Gastroesophageal sphincter (tissue), 3 donors: ENCODE data around the gene TIMM8A.

Source experiments
- EP300 ChIP-seq: sonication (generic); formaldehyde crosslinking; IDR thresholded peaks from one replicate; pipeline ENCODE4 v1.6.1; 2017; ENCODE audit warnings: antibody characterized with exemption, mild to moderate bottlenecking
- POLR2A ChIP-seq, 2 donors: fragments of 450-650 bp; IDR thresholded peaks; one replicate each; pipeline ENCODE4 v1.6.1; 2017; ENCODE audit warnings: antibody characterized with exemption in 2 of 2, mild to moderate bottlenecking in 2 of 2, moderate library complexity in 1 of 2
- POLR2AphosphoS5 ChIP-seq: sonication (generic); formaldehyde crosslinking; IDR thresholded peaks from one replicate; pipeline ENCODE4 v1.6.1; 2017; ENCODE audit warnings: antibody characterized with exemption
- TF ChIP-seq, protein P1 (sequence below), 4 experiments: fragments of 200-600 bp in 2 of 4; fragments of 450-650 bp in 2 of 4; sonication (generic) in 1 of 4; IDR thresholded peaks; one replicate each; pipeline ENCODE4 v1.5.1; 2017 to 2019; ENCODE audit warnings: antibody characterized with exemption in 4 of 4, mild to moderate bottlenecking in 2 of 4, moderate library complexity in 2 of 4

DNA sequence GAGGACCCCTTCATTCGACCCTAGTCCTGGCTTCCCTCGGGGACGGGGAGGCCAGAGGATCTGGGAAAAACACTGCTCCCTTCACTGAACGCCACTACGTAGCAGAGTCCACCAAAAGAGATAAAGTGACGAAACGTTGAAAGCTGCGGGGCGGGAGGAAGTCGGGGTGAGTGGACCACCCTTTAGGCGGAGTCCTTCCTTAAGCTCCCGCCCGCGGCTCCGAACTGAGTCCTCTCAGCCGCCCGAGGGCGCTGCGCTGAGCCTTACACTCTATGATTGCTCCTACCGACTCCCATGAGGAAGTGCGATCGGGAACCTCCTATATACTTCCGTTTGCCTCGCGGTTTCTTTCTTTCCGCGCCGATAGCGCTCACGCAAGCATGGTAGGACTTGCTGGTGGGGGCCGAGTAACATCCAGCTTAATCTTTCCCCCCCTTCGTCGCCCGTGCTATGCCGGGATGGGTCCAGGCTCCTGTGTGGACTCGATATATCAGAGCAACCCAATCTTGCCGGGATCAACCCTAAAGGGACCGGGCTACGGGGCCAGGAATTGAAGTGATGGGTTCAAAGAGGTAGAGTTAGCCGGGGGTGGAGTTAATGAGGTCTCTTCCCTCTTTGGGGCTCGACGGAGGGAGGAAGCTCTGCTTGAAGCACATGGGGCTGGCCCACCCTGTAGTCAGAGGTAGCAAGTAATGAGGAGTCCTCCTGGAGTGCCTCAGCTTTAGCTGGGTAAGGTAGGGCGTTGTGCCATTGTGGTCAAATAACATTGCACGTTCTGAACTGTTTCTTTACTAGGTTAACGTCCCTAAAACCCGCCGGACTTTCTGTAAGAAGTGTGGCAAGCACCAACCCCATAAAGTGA is 42.4 kb upstream of the TIMM8A start, which contains the start of gene RPL36A:
- TF ChIP-seq, protein P1, sequence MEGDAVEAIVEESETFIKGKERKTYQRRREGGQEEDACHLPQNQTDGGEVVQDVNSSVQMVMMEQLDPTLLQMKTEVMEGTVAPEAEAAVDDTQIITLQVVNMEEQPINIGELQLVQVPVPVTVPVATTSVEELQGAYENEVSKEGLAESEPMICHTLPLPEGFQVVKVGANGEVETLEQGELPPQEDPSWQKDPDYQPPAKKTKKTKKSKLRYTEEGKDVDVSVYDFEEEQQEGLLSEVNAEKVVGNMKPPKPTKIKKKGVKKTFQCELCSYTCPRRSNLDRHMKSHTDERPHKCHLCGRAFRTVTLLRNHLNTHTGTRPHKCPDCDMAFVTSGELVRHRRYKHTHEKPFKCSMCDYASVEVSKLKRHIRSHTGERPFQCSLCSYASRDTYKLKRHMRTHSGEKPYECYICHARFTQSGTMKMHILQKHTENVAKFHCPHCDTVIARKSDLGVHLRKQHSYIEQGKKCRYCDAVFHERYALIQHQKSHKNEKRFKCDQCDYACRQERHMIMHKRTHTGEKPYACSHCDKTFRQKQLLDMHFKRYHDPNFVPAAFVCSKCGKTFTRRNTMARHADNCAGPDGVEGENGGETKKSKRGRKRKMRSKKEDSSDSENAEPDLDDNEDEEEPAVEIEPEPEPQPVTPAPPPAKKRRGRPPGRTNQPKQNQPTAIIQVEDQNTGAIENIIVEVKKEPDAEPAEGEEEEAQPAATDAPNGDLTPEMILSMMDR (IDR thresholded peaks at IDR 0.05) = peak; percentile 40 to 77 (median 60)
- TF ChIP-seq POLR2A (IDR thresholded peaks at IDR 0.05) (peak; percentile 70 to 71), POLR2AphosphoS5 (peak; percentile 96), EP300 (no peak)
